Stimulated activated CD4-positive, alpha-beta T cell treated with anti-CD3 and anti-CD28 coated beads, TNF-alpha, amount 100 ng/mL, for 4 hours (primary cell): Measurements from ENCODE around the gene SLC25A42.
"Not testable (repeated sequence)": the region's sequence is repeated elsewhere in the genome, so short reads cannot be mapped to it uniquely, and the experiment has no call there.

Experiments
- DNase-seq, 3 experiments: peaks; one replicate each; pipeline ENCODE4 v3.0.0-alpha.2; 2020; ENCODE audit warnings: low read depth in 3 of 3

The SLC25A42 gene, protein sequence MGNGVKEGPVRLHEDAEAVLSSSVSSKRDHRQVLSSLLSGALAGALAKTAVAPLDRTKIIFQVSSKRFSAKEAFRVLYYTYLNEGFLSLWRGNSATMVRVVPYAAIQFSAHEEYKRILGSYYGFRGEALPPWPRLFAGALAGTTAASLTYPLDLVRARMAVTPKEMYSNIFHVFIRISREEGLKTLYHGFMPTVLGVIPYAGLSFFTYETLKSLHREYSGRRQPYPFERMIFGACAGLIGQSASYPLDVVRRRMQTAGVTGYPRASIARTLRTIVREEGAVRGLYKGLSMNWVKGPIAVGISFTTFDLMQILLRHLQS

DNA sequence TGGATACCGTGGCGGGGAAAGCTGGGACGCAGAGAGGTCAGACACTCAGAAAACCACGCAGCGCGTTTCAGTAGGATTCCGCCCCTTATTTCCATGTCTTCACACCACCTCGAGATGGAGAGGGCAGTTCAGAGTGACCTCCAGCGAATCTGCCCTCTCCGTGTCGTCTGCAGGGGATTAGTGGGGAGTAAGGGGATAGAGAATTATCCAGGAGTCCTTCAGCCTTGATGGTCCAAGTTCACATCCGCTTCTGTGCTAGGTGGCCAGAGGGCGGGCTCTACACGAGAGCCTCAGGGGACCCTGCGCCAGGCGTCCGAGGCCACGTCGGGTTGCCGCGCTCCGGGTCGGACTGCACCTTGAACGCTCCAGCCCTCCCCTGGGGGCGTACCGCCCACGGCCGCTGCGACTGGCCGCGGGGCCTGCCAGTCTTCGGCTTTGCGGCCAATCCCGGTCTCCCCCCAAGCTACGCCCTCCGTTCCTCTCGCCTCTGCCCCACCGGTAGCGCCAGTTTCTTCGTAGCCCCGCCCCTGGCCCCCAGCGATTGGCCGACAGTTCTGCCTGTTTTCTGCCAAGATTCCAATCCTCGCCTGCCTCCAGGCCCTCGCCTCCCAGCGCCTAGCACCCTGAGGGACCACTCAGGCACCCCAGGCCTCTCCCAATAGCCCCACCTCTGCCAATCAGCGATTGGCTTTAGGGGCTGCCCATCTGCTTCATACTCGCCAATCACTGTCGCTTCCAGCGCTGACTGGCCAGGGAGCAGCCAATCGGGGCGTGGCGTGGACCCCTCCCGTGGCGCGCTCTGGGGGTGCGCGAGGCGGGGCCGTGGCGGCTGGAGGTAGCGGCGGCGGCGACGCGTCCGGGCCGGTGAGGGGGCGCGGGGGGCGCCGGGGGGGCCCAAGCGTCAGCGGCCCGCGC is at the start of gene SLC25A42:
Gene SLC25A42 (plus strand): TSS at position 812 of the 915 bp plus-strand sequence. CDS start 32,131 bp downstream, outside the sequence.
- DNase-seq = peak; percentile 96 to 97 (median 97)

DNA sequence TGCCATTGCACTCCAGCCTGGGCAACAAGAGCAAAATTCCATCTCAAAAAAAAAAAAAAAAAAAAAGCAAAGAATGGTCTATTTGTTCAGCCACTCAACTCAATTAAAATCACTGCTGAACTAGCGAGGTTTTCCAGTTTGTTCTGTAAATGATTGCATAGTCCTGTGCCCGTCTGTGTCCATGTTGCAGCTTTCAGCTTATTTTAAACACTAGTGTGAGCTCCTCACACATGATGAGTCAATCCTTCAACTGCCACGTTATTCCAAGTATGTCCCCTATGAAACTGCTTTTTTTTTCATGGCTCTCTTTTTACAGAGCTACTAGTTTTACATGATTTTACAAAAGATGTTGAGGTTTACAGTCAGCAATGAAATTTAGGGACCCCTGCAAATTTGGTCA is 42.7 kb upstream of the SLC25A42 start:
- no peak for DNase-seq

DNA sequence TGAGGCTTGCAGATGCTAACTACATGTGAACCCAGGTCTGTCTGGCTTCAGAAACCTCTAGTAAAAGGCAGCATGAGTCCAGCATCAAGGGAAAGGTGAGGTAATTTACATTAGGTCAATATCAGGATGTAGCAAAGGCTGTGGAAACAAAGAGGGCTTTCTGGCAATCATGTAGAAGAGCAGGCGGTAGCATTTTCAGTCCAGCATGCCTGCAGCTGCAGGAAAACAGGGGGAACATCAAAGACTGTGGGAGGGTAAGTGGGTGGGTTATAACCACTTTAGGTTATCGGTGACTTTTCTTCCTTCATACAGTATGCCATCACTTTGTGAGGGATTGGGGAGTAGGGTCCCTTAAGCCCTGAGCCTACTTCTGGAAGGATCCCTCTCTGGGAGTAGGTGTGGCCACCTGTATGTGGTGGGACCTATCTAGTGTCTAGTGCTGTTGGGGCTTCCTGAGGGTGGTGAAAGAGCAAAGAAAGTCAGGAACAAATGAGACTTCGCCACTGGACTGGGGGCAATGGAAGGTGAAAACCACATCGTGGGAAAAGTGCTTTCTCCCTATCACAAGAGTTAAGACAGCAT is 41.3 kb upstream of the SLC25A42 start:
- DNase-seq = no peak

DNA sequence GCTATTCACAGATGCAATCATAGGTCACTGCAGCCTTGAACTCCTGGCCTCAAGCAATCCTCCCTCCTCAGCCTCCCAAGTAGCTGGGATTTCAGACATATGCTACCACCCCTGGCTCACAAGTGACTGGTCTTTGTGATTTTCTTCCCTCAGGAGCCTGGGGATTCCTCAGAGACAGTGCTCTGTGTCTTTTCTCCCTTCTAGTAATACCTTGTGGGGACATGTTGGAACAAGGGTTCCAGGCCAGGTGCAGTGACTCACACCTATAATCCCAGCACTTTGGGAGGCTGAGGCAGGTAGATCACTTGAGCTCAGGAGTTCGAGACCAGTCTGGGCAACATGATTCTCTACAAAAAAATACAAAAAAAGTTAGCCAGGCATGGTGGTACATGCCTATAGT is 40.4 kb upstream of the SLC25A42 start:
- DNase-seq = not testable (repeated sequence)

DNA sequence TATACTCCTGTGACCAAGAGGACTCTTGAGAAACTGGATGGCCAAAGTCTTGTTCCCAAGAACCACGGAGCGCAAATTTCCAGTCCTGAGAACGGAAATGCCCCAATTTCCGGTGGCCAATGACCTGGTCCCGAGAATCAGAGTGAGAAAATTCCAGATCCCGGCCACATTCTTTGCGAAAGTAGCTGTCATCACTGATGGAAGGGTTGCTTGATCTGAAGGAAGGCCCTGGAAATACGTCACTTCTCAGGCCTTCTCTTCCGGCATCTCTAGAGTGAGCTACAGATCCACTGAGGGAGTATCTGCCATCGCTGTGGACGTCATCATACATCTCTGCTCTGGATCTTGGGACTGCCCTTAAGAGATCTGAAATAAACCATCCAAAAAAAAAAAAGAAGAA is 37.9 kb upstream of the SLC25A42 start:
- DNase-seq = no peak

DNA sequence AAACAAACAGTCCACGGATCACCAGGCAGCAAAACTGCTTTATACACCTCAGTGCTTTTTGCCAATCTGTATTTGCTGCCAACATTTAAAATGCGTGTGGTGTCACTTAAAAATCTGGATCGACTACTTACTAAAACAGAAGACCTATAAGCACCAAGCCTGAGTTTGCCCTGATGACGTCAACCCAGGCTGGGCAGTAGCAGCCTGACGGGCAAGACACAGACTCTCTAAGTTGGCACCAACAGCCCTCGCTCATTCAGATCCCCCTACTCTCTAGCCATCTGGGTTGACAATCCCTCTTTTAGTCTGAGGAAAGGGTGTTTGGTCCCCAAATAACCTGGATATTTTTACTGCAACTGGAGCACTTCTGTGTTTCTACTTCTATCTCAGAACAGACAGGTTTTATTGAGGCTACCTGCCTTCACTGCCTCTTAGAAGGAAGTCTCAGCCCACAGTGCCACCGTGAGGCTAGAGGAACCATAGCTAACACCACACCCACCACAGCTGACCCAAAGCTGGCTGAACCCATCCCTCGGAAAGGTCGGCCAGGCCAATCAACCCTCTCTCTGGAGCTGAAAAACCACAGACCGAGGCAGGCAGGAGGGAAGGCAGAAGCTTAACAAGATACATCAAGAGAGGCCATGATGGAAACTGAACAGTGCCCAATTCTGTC is 37.4 kb upstream of the SLC25A42 start:
- no peak for DNase-seq

DNA sequence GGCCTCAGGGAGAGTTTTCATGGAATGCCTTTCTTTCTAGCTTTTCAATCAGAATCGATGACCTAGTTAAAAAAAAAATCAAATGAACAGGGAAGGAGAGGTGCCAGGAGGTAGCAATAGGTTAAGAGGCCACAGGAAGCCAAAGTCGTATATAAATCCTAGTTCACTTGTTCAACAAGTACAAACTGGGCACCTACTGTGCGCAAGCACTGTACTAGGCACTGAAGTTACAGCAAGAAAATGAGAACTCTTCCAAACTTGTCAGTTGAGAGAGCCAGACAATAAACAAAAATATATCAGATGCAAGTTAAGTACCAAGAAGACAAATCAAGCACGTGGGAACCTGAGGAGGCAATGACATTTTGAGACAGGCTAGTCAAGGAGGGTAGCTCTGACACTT is 36.6 kb upstream of the SLC25A42 start:
- no peak for DNase-seq

DNA sequence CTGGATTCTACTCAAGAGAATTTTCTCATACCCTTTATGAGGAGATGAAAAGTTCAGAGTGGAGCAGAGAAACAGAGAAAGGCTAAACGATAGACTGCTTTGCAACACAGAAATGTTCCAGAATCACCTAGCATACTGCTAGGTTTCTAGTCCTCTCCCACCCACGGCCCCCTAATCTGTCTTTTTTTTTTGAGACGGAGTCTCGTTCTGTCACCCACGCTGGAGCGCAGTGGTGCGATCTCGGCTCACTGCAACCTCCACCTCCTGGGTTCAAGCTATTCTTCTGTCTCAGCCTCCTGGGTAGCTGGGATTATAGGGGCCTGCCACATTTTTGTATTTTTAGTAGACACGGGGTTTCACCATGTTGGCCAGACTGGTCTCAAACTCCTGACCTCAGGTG is 35.3 kb upstream of the SLC25A42 start:
- DNase-seq = no peak

DNA sequence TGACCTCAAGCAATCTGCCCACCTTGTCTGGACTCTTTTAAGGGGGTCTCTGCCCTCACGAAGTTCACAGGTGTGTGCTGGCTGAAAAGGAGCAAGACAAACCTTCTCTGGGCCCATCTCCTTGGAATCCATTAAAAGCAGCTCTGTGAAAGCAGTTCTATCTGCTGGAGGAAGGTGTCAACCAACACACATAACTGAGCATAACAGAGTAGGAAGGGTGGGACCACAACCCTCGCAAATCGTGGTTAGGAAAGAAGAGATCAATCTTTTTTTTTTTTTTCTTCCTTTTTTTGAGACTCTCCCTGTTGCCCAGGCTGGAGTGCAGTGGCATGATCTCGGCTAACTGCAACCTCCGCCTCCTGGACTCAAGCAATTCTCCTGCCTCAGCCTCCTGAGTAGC is 31.9 kb upstream of the SLC25A42 start:
- no peak for DNase-seq

DNA sequence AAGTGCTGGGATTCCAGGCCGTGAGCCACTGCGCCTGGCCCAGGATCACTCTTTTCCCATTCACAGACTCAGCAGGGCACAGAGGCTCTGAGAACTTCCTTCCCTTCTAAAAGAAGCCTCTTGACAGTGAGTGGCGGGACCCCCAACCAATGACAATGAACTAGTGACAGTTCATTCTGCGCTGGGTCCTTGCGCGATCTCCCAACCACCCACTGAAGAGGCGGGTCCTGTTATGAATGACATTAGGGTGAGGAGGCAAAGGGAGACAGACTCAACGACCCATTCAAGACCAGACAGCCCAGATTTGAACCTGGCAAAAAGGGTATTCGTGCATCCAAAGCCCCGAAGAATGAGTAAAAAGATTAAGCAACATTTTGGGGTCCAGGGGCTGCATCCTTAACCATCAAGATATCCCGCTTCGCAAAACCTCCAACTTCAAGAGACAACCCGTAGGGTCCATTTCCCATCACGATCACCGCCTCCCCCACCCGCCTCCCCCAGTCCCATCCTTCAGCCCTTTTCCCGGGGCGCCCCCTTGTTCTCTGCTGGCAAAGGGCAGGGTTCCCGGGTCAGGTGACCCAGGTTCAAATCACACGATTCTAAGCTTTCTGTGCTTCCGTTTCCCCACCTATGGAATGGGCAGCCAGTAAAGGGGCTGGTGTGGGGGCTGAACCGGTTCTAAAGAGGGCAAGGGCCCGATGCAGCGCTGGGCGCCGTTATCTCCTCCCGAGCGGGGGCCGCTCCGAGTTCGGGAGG is 31.2 kb upstream of the SLC25A42 start:
- DNase-seq = peak; percentile 44 to 56 (median 49)

DNA sequence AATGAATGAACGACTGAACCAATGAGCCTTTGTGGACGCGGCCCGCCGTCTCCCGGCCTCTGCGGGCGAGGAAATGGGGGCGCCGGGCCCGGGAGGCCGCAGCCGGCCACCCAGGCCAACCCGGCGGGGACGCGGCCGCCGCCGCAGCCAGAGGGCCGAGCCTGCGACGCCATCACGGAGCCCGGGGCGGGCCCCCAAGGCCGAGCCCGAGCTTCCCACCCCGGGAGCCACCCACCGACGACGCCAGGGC is 30.7 kb upstream of the SLC25A42 start:
- no peak for DNase-seq

DNA sequence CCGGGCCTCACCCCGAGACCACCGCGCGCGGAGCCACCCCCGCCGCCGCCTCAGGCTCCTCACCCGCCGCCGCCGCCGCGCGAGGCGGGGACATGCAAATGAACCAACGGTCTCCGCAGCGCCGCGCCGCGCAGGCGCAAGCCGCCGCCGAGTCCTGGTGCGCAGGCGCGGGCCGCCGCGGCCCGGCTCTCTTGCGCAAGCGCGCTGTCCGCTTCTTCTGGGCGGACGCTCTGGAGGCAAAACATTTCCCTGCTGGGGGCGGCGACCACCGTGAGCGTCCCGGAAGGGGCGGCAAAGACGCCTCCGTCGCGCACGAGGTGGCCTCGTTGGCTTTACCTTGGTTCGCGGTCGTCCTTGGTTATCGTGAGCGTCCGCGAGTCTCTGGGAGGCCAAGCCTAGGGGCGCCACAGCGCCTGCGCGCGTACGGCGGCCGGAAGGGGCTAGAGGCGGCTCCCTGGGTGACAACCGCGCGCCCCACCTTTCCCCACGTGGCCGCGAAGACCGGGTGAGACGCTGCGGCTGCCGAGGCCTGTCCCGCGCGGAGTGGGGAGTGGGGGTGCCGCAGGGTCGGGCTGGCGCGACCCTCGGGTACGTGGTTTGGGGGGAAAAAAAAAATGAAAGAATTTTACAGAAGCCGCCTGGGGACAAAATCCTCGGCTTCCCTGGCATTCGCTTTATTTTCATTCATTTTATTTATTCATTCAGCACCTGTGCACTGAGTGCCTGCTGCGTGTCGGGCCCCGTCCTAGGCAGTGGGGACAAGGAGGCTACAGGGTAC is 30.2 kb upstream of the SLC25A42 start, which contains the start of the genes ARMC6 and SUGP2:
Gene ARMC6 (plus strand): TSS at position 178 of the 778 bp plus-strand sequence. CDS start 607 bp downstream, outside the sequence.
Gene SUGP2 (minus strand): TSS at position 92 of the 778 bp plus-strand sequence. CDS start 2,446 bp downstream, outside the sequence.
- DNase-seq = peak; percentile 76 to 83 (median 76)

DNA sequence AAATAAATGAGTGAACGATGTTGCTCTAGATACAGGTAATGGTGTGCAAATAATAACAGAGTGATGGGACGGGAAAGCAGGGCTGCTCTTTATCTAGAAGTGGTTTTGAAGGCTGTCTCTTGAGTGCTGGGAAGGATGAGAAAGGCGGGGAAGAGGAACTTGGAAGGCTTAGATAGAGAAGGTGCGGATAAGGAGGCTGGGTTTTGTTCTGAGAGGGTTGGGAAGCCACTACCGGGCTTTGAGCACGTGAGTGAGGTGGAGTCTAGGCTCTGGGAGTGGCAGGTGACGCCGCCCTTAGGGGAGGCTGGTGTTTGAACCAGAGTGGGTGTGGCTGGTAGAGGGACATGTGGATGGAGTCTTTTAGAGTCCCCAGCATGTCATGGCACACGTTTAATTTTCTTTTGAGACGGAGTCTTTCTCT is 29.6 kb upstream of the SLC25A42 start:
- DNase-seq = peak; percentile 42 to 61 (median 48)

DNA sequence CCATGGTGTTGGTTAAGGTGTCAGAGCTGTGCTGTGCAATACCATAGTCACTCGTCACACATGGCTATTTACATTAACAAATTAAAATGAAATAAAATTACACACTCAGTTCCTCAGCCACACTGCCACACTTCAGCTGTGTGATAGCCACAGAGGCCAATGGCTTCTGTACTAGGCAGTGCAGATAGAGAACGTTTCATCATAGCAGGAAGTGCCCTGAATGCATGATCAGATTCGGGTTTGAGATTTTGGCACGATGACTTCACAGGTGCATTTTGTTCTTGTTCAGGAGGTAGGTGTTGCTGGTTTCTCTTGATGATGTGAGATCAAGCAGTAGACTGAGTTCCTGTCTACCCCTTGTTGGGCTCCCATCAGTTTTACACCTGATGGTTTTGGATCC is 23.9 kb upstream of the SLC25A42 start:
- no peak for DNase-seq

DNA sequence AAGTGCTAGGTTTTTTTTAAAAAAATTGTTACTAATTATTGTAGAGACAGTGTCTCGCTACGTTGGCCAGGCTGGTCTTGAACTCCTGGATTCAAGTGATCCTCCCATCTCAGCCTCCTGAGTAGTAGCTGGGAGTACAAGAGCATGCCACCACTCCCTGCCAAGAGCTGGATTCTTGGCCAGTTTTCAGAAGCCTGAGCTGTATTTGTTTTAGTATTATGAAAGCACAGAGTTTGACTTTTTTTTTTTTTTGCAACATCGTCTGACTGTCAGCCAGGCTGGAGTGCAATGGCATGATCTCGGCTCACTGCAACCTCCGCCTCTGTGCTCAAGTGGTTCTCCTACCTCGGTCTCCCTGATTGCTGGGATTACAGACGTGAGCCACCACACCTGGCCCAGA is 23.4 kb upstream of the SLC25A42 start:
- no peak for DNase-seq

DNA sequence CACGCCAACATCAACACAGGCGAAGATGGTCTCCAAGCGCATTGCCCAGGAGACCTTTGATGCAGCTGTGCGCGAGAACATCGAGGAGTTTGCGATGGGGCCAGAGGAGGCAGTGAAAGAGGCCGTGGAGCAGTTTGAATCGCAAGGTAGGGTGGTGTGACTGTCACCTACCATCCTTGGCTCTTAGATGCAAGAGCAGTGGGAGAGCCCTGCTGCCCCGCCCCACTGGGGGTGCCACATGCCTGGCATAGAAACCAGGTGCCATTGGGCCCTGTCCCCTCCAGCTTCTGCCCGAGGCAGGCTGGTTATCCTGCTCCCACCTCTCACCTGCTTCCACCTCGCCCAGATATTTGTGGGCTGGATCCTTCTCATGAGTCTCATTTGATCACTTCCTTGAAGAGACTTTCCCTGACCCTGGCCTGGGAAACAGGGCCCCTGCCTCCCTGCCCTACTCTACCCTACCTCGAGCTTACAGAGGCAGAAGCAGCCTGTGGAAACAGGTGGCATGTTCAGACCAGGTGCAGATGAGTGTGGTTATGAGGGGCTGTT is 21.0 kb upstream of the SLC25A42 start:
- DNase-seq = no peak

DNA sequence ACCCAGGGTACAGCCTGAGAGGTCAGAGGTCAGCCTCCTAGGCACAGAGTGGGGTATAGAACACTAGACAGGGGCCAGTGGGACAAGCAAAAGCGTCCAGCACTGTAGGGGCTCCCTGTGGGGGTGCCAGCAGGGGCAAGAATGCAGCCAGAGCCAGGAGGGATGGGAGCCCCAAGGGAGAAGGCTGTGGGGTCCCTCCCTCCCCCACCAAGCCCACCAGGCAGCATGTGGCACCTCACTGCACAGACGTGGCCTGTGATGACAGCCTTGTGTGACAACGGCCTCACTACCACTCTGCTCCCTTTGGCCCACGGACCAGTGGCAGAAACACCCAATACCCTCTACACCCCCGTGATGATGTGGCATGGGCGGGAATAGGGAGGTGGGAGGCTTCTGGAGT is 20.3 kb upstream of the SLC25A42 start:
- DNase-seq = no peak

DNA sequence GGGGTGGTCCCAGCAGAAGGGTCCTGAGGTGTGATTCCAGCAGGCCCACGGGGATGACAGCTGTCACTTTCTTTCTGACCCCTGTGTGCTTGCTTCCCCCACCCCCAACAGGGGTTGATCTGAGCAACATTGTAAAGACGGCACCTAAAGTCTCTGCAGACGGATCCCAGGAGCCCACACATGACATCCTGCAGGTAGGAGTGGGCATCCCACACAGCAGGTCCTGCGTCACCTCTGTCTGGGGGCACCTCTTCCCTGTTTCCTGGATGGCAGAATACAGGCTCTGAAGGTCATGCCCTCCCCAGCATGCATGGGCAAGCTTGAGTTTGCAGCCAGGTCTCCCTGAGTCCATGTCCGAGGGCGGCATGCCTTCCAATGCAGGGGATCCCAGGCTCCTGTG is 19.9 kb upstream of the SLC25A42 start:
- DNase-seq = no peak

DNA sequence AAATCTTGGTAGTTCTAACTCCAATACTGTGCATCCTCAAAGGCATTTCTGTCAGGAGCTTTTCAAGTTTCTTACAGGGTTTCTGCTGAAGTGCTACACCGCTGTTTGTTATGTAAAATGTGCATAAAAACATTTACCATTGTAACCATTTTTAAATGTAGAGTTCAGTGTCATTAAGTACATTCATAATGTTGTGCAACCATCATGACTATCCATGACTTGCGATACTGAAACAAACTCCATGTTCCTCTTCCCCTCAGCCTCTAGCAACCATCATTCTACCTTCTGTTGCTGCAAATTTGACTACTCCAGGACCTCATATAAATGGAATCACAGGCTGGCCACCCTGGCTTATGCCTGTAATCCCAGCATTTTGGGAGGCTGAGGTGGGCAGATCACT is 14.4 kb upstream of the SLC25A42 start:
- no peak for DNase-seq

DNA sequence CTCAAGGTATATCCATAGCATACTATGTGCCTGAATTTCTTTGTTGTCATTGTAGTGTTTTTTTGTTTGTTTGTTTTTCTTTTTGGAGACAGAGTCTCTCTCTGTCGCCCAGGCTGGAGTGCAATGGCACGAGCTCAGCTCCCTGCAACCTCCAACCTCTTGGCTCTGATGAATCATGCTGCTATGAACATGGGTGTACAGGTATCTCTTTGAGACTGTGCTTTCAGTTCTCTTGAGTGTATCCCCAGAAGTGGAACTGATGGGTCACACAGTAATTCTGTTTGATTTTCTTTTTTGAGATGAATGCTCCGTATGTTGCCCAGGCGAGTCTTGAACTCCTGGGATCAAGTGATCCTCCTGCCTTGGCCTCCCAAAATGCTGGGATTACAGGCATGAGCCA is 13.7 kb upstream of the SLC25A42 start:
- no peak for DNase-seq
